ENCODE data around the gene CCDC187. TPM values are rescaled to one million over a fixed set of nuclear protein-coding genes. Genes with fewer than 3 reads are reported as not detected.
A peak's percentile ranks its signal among the peaks of the same experiment; 100 is the strongest.

CCDC187 gene
- total RNA-seq, 1 experiment from 2014 or later, result not detected

DNA sequence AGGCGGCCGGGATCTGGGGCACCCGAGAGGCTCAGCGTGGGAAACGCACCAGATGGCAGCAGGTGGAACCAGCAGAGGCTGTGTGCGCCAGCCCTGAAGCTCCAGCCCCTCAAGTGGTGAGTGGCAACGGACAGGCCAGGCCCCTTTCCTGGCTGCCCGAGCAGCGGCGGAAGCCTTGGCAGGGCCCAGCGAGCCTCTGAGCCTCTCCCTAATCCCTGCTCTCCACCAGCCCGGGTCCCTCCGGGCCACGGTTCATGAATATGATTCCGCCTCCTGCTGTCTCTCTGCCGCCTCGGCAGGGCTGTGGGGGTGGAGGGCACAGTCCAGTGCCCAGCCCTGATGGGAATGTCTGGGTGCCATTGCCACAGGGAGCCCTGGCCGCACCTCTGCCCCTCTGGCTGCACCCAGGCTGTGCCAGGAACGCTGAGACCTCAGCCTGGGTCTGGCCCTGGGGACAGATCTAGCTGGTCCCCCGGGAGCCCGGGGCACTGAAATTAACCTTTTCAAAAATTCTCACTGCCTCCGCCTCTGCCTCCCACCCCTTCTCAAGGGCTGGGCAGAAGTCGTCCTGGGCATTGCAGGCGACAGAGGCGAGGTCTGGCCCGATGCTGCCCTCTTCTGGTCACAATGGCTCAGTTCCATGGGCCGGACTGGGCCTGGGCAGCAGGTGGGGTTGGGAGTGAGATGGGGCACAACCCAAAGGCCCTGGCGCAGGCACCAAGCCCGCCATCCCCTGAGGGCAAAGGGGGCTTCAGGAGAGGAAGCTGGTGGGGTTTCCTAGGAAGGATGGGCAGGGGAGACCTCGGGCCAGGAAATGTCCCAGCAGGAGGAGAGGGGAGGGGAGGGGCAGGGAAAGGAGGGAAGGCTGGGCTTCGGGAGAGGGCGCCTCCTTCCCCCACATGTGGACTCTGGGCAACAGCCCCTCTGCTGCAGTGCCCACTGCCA is 20.3 kb downstream of the CCDC187 start:
- DNase-seq (ENCODE audit: low read depth, low spot score), result peak; percentile 78
- in situ Hi-C loops (cut with HindIII; ENCODE audit: low pct_unique_long_range_greater_than_20kb, low sequenced_read_pairs), result no loop called here

DNA sequence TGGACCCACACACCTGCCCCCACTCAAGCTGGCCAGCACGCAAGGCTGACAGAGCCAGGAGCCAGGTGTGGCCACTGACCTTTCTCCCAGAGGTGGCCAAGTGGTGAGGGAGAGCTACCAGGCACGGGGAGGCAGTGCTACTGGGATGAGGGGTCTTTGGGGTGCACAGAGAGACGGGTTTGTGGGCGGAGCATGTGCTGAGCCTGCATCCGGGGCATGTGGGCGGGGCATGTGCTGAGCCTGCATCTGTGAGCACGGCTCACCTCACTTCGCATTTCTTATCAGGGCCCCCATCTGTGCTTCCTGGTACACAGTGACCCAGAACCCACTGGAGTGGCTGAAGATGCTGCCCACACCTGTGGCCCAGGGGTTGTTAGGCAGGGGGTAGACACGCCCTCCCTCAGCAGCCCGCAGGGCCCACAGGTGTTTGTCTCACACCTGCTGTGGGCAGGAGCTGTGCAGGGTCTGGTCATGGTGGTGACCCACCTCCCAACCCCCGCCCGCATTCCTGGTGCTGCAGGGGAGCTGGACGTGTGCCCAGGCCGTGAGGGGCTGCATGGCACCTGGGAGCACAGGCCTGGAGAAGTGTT is 21.5 kb downstream of the CCDC187 start:
- in situ Hi-C loops (cut with HindIII; ENCODE audit: low pct_unique_long_range_greater_than_20kb, low sequenced_read_pairs), result no loop called here

DNA sequence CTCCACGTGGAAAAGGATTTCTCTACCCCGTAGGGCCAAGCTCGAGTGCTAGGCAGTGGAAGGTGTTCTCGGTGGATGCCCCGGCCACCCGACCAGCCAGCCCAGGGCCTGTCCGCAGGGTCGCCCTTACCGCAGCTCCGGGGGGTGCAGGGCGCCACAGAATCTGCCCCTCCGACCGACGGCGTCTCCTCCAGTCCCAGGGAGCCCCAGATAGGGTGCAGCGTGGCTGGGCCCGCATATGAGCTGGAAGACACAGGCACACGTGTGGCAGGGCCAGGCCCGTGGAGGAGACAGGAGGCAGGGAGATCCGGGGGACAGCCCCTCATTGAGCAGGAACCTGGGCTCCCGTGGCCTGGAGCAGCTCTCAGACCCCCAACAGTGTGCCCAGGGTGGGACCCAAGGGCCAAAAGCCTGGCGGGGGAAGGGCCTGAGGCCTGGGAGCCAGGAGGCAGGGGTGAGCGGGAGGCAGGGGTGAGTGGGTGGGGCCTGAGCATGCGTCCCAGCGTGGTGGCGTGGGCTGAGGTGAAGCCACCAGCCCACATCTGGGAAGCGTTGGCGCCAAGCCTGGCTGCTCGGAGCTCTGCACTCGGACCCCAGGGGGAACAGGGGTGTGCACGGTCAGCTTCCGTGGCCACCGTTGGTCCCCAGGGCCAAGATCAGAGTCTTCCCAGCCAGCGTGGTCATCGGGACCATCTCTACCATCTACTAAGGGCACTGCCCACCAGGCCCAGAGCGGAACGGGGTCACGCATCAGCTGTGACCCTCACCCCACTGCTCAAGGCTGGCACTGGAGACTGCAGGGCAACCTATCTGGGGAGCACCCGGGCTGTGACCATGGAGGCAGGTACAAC is 22.2 kb downstream of the CCDC187 start:
- in situ Hi-C loops (cut with HindIII; ENCODE audit: low pct_unique_long_range_greater_than_20kb, low sequenced_read_pairs), result no loop called here
- no peak for DNase-seq (ENCODE audit: low read depth, low spot score)

More for the DNA sequence above, 21.5 kb downstream of the CCDC187 start:
- DNase-seq (ENCODE audit: low read depth, low spot score), result no peak

DNA sequence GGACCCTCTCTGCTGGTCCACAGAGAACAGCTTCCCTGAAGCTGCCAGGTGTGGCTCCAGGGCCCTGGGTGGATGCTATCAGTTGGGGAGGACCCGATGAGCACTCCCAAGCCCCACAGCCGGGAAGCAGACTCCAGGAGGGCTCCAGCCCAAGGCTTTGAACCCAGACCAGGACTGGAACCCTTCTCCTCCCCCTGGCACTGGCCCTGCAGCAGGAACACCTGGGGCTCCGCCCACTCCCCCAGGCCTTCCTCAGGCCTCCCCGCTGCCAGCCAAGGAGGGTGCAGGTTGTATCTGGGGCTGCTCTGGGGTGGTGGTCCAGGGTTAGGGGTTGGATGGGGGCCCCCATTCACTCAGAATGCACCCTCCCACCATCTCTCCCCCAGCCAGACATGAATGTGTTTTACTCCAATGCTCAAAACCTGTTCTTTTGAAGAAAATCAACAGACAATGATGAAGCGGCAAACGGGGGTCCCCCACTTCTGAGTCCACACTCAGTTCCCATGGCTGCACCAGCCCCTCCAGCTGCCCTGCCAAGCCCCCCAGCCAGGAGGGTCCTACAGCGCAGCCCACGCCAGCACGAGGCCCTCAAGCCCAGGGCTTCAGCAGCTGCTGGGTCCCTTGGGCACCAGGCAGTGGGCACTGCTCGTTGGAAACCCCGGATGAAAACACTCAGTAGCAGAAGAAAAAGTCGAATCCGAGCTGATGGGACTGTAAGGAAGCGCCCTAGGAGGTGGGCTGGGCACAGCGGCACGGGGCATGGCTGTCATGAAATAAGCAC is 23.2 kb downstream of the CCDC187 start:
- DNase-seq (ENCODE audit: low read depth, low spot score), result no peak

DNA sequence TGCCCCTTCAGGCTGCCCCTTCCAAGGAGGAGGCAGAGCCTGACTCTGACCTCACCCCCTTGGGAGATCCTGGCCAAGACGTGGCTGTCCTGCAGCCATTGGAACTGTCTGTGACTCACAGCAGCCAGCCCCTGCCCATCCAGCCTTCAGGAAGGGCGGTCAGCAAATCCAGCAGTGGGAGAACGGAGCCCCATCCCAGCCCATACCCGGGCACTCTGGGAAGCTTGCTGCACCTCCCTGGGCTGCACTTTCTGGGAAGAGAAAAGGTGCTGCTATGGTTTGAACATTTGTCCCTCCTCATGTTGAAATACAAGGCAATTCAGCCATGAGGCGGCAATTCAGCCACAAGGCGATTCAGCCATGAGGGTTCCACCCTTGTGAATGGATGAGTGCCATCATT is 24.4 kb downstream of the CCDC187 start:
- in situ Hi-C loops (cut with HindIII; ENCODE audit: low pct_unique_long_range_greater_than_20kb, low sequenced_read_pairs), result no loop called here
- no peak for DNase-seq (ENCODE audit: low read depth, low spot score)

More for the DNA sequence above, 23.2 kb downstream of the CCDC187 start:
- in situ Hi-C loops (cut with HindIII; ENCODE audit: low pct_unique_long_range_greater_than_20kb, low sequenced_read_pairs), result no loop called here

DNA sequence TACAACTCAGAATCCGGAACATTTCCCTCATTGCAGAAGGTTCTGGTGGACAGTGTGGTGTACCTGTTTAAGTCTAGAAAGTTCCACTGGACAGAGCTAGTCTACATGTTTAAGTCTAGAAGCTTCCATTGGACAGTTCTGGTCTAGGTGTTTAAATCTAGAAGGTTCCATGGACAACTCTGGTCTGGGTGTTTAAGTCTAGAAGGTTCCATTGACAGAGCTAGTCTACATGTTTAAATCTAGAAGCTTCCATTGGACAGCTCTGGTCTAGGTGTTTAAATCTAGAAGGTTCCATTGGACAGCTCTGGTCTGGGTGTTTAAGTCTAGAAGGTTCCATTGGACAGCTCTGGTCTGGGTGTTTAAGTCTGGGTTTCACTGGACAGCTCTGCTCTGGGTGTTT is 25.0 kb downstream of the CCDC187 start:
- in situ Hi-C loops (cut with HindIII; ENCODE audit: low pct_unique_long_range_greater_than_20kb, low sequenced_read_pairs), result no loop called here
- DNase-seq (ENCODE audit: low read depth, low spot score), result no peak

DNA sequence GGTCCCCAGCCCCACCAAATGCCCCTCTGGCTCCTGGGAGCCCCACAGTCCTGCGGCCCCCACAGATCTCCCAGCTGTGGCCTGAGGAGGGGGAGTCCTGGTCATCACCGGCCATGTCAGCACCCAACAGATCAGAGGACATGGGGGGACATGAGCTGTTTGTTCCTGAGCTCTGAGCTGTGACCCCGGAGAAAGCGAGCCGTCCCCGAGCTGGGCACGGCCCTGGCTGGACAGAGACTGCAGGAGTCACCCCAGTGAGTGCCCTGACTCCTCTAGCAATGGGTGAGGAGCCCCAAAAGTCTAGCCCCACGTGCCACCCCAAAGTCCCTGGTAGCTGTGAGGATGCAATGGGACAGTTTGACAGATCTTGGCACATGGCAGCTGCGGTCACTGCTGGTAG is 25.7 kb downstream of the CCDC187 start:
- in situ Hi-C loops (cut with HindIII; ENCODE audit: low pct_unique_long_range_greater_than_20kb, low sequenced_read_pairs), result no loop called here
- no peak for DNase-seq (ENCODE audit: low read depth, low spot score)

DNA sequence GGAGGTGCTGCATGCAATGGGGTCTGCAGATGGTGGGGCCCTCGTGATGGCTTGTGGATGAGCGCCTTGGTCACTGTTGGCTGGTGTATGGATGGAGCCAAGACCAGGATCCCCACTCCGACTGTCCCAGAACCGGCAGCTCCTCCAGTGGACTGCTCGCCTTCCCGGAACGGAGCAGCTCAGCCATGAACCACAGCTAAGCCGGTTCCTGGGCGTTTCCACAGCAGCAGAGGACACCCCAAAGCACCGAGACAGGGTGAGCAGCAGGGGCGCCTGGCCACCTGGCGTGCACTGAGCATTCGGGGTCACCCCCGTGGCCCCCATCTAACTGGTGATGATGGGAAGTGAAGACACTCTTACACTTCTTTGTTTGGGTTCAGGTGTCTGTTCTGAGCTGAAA is 26.1 kb downstream of the CCDC187 start:
- DNase-seq (ENCODE audit: low read depth, low spot score), result no peak
- in situ Hi-C loops (cut with HindIII; ENCODE audit: low pct_unique_long_range_greater_than_20kb, low sequenced_read_pairs), result no loop called here

DNA sequence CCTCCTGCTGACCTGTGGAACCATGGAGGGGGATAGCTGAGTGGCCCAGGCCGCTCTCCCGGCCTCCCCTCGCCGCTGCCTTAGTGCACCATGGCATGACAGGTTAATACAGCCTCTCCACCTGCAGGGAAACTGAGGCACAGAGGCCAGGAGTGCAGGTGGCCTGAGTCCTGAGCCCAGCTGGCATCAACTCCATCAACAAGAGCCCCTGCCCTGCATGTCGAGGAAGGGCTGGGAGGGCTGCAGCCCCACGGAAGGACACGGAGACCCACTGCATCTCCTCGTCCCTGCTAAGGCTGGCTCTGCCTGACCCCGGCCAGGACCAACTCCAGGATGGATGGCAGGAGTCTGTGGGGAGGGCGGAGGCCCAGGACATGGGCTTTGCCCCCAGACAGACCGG is 27.2 kb downstream of the CCDC187 start:
- DNase-seq (ENCODE audit: low read depth, low spot score), result no peak
- in situ Hi-C loops (cut with HindIII; ENCODE audit: low pct_unique_long_range_greater_than_20kb, low sequenced_read_pairs), result no loop called here

DNA sequence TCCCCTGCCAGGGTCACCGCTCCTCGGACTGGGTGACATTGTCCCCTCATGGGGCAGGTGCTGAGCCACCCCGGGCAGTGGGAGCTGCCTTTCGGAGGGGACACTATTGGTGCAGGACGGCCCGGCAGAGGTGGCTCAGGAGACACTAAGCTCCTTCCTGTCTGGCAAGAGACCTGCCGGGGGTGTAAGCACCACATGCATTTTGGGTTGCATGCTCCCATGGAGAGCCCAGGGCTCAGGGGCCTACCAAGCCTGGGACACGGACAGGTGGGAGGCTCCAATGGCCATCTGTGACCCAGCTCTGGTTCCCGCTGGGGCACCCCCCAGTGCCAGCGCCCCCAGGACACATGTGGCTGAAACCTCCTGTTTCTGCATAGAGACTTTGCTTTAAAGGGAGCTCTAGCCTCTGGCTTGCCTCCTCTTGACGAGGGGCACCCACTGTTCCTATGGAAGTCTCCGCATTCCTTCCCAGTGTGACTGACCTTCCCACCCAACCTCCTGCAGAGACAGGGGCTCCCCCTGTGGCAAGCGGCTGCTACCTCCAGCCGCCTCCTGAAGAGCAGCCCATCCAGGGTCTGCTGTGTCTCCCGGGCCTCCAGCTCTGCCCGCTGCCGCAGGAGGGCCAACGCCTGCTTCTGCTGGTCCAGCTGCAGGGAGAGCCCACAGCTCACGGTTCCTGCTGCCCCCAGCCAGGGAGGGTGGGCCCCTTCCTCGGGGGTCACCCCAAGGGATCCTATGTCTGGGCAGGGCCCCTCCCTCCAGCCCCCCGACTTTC is 28.1 kb downstream of the CCDC187 start:
- DNase-seq (ENCODE audit: low read depth, low spot score), result no peak
- in situ Hi-C loops (cut with HindIII; ENCODE audit: low pct_unique_long_range_greater_than_20kb, low sequenced_read_pairs), result no loop called here

DNA sequence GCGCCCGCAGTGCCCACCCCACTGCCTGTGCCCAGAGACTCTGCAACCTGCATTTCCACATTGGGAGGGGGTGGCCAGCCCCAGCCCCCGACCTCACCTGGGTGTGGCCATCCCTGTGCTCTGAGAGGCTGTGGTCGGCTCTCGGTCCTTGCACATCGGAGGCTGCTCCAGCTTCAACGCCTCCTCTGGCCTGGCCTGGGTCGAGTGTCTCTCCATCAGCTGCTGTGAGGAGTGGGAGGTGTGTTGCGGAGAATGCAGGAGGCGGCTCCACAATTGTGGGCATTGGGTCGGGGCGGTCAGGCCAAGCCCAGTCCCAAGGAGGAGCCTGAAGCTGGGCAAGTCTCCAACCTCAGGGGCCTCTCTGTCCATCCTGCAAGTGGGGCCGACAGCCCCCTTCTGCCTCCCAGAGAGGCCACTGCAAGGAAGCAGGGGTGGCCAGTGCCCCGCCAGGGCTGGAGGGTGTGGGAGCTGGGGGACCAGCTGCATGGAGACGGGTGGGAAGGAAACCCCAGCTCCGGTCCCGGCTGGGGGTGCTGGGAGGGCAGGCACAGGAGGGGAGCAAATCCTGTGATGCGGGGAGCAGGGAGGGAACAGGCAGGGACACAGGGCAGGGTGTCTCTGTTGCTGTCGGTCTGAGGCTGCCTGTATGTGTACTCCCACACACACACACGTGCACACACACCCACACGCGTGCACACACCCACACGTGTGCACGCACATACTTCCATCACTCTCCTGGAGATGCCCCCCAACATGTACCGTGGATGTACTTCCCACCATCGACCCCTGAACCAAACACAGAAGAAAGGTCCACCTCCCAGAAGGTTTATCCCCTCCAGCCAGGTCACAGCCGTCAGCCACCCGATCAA is 28.9 kb downstream of the CCDC187 start:
- in situ Hi-C loops (cut with HindIII; ENCODE audit: low pct_unique_long_range_greater_than_20kb, low sequenced_read_pairs), result no loop called here

DNA sequence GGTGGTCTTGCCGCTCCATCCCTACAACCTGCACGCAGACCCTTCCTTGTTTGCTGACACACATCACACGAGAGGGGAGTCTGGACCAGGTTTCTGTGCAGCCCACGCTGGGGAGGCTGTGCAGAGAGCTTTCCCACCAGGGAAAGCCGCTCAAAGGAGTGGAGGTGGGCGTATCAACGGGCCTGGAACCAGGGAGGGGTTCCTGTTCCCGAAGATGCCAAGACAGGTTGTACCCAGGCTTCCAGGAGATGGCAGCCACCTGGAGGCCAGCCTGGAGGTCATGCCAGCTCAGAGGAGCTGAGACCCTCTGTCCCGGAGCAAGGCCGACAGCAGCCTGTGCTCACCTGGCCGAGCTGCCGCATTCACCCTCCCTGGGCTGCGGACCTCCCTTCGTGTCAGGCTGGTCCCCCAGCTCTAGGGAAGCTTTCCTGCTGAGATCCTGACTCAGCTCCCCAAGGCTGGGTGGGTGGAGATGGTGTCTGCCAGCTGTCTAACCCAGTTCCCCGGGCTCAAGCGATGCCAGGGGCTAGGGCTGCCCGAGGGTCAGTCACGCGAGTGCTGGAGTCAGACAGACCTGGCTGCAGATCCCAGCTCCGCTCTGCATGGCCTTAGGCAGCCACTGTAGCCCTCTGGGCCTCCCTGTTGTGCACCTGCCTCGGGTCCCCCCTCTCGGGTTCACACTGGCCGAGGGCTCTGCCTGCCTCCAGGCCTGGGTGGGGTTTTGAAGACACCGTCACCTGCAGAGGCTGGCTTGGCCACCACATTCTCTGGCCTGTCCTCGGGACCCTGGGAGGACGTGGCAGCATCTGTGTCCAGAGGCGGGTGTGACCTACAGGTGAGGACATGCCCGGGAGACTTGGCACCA is 29.7 kb downstream of the CCDC187 start:
- in situ Hi-C loops (cut with HindIII; ENCODE audit: low pct_unique_long_range_greater_than_20kb, low sequenced_read_pairs), result no loop called here
- no peak for DNase-seq (ENCODE audit: low read depth, low spot score)

More for the DNA sequence above, 28.9 kb downstream of the CCDC187 start:
- no peak for DNase-seq (ENCODE audit: low read depth, low spot score)

DNA sequence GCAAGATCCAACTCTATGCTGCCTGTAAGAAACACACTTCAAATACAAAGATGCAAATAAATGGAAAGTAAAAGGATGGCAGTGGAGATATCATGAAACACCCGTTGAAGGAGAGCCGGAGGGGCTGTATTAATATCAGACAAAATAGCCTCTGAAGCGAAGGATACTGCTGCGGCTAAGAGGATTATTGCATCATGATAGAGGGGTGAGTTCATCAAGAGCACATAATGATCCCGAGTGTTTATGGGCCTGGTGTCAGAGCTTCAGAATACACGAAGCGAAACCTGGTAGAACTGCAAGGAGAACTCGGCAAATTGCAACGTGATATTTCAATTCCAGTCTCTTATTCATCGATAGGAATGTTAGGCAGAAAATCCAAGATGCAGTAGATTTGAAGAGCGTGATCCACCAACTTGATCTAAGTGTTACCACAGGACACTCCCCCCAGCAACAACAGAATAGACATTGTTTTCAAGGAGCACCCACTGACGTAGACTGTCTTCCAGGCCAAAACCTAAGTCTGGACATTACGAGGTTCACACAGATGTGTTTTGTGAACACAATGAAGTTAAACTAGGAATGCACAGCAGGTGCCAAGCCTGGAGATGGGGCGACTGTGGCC is 30.5 kb downstream of the CCDC187 start:
- peak; percentile 82 for DNase-seq (ENCODE audit: low read depth, low spot score)
- in situ Hi-C loops (cut with HindIII; ENCODE audit: low pct_unique_long_range_greater_than_20kb, low sequenced_read_pairs), result no loop called here

DNA sequence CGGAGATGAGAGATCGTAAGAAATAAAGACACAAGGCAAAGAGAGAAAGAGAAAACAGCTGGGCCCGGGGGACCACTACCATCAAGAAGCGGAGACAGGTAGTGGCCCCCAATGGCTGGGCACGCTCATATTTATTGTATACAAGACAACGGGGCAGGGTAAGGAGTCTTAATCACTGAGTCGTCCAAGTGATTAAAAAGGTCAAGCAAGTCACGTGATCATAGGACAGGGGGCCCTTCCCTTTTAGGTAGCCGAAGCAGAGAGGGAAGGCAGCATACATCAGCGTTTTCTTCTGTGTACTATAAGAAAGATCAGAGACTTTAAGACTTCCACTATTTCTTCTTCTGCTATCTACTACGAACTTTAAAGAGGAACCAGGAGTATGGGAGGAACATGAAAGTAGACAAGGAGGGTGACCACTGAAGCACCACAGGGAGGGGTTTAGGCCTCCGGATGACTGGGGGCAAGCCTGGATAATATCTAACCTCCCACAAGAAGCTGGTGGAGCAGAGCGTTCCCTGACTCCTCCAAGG is 33.7 kb downstream of the CCDC187 start:
- DNase-seq (ENCODE audit: low read depth, low spot score), result no peak
- in situ Hi-C loops (cut with HindIII; ENCODE audit: low pct_unique_long_range_greater_than_20kb, low sequenced_read_pairs), result no loop called here
